Parathyroid adenoma (tissue), 2 donors: ENCODE results near the gene C19orf12.
A peak's percentile ranks its signal among the peaks of the same experiment; 100 is the strongest.
"Not testable (repeated sequence)": the region's sequence is repeated elsewhere in the genome, so short reads cannot be mapped to it uniquely, and the experiment has no call there.

Experiments used
- H2AFZ ChIP-seq: fragments of 300-600 bp; sonication (generic); one replicate; pipeline ENCODE4 v1.7.0; 2017; ENCODE audit warnings: antibody characterized with exemption, mild to moderate bottlenecking
- H3K27ac ChIP-seq: fragments of 300-600 bp; sonication (generic); one replicate; pipeline ENCODE4 v1.7.0; 2017
- H3K27me3 ChIP-seq: fragments of 300-600 bp; sonication (generic); one replicate; pipeline ENCODE4 v1.7.0; 2017; ENCODE audit warnings: low read length; ENCODE audit not compliant: control insufficient read depth, insufficient read depth
- H3K36me3 ChIP-seq: fragments of 300-600 bp; sonication (generic); one replicate; pipeline ENCODE4 v1.7.0; 2017; ENCODE audit warnings: low read length; ENCODE audit not compliant: control insufficient read depth, insufficient read depth
- H3K4me1 ChIP-seq: fragments of 300-600 bp; sonication (generic); one replicate; pipeline ENCODE4 v1.7.0; 2017; ENCODE audit warnings: control low read depth
- H3K4me2 ChIP-seq: fragments of 300-600 bp; sonication (generic); one replicate; pipeline ENCODE4 v1.7.0; 2017; ENCODE audit warnings: low read length
- H3K4me3 ChIP-seq: fragments of 300-600 bp; sonication (generic); one replicate; pipeline ENCODE4 v1.7.0; 2017; ENCODE audit warnings: low read depth, low read length
- H3K79me2 ChIP-seq: fragments of 300-600 bp; sonication (generic); one replicate; pipeline ENCODE4 v1.7.0; 2017; ENCODE audit warnings: control low read depth
- H3K9ac ChIP-seq: fragments of 300-600 bp; sonication (generic); one replicate; pipeline ENCODE4 v1.7.0; 2017; ENCODE audit warnings: mild to moderate bottlenecking
- H3K9me3 ChIP-seq: fragments of 300-600 bp; sonication (generic); one replicate; pipeline ENCODE4 v1.7.0; 2017; ENCODE audit warnings: low read length; ENCODE audit not compliant: control insufficient read depth
- TF ChIP-seq, protein P1 (sequence below): fragments of 300-600 bp; sonication (generic); IDR thresholded peaks from one replicate; pipeline ENCODE4 v1.7.0; 2017; ENCODE audit warnings: antibody characterized with exemption, mild to moderate bottlenecking
- donor health status: primary hyperparathyroidism.

The C19orf12 gene

DNA sequence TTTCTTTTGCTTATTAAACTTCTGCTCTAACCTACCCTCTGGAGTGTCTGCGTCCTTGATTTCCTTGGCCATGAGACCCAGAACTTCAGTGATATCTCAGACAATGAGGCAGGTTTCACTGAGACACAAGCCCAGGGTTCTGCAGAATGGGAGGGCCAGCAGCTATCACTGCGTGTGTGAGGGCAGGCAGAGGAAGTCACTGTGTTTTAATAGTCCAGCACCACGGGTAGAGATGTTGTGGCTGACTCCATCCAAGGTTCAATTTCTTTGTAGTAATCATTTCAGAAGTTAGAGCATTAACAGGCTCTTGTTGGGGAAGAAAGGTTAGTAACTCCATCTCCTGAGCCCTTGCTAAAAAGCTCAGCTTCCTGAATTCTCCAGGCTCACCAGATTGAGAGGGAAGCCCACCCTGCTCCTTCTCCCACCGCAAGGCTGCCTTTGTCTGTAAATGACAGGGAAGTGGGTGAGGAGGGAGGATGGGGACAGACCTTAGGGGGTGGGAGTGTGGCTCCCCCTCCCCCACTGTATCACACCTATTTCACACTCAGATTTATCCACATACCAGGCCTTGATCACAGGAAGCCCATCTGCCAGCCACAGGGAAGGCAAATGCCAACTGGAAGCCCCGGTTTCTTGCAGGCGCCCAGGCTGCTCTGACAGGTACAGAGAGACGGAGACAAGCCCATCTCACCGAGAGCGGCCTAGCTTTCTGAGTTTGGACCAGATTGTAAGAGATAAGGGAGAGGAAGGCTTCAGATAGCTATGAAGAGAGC lies 2.1 kb downstream of the C19orf12 start:
- TF ChIP-seq, protein P1, sequence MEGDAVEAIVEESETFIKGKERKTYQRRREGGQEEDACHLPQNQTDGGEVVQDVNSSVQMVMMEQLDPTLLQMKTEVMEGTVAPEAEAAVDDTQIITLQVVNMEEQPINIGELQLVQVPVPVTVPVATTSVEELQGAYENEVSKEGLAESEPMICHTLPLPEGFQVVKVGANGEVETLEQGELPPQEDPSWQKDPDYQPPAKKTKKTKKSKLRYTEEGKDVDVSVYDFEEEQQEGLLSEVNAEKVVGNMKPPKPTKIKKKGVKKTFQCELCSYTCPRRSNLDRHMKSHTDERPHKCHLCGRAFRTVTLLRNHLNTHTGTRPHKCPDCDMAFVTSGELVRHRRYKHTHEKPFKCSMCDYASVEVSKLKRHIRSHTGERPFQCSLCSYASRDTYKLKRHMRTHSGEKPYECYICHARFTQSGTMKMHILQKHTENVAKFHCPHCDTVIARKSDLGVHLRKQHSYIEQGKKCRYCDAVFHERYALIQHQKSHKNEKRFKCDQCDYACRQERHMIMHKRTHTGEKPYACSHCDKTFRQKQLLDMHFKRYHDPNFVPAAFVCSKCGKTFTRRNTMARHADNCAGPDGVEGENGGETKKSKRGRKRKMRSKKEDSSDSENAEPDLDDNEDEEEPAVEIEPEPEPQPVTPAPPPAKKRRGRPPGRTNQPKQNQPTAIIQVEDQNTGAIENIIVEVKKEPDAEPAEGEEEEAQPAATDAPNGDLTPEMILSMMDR: no peak
- no peak overlapping the region for H3K4me3 ChIP-seq
- no peaks in the 10 kb centered on the region for H3K36me3 ChIP-seq
- no peak overlapping the region for H3K9ac ChIP-seq
- H3K79me2 ChIP-seq: peaks cover 13% of the 10 kb centered on the region
- peak overlapping the region; percentile 5 for H3K4me2 ChIP-seq
- H3K27me3 ChIP-seq: no peaks in the 10 kb centered on the region
- no peak overlapping the region for H2AFZ ChIP-seq
- peaks cover 18% of the 10 kb centered on the region for H3K4me1 ChIP-seq
- H3K9me3 ChIP-seq: no peaks in the 10 kb centered on the region
- H3K27ac ChIP-seq: peak overlapping the region; percentile 65

DNA sequence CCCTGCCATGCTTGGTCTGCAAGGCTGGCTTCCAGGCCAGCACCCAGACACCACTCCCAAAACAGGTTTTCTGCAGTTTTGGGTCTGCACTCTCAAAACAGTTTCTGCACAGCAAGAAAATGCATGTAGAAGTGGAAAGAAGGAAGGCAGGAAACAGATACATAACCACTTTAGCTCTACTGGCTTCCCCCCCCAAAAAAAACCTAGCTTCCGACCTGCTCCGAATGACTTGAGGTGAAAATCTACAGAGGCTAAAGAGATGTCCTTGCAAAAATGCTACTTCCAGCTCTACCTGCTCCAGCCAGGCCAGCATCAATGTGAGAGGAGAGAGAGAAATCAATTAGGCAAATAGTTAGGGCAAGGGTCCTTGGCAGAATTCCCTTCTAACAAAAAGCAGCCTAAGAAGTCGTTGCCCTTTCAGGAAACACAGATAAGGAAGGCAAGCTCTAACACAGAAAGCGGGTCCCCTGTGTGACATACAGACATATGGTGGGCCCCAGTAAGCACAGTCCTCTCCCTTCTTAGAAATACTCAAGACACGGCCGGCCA lies 3.4 kb downstream of the C19orf12 start:
- H3K4me2 ChIP-seq: no peak overlapping the region
- H3K27me3 ChIP-seq: no peaks in the 10 kb centered on the region
- H3K4me1 ChIP-seq: peaks cover 18% of the 10 kb centered on the region
- H2AFZ ChIP-seq: no peak overlapping the region
- H3K79me2 ChIP-seq: peaks cover 13% of the 10 kb centered on the region
- no peak overlapping the region for H3K27ac ChIP-seq
- H3K36me3 ChIP-seq: no peaks in the 10 kb centered on the region
- no peak overlapping the region for H3K9ac ChIP-seq
- TF ChIP-seq, protein P1: no peak
- H3K9me3 ChIP-seq: no peaks in the 10 kb centered on the region
- no peak overlapping the region for H3K4me3 ChIP-seq

DNA sequence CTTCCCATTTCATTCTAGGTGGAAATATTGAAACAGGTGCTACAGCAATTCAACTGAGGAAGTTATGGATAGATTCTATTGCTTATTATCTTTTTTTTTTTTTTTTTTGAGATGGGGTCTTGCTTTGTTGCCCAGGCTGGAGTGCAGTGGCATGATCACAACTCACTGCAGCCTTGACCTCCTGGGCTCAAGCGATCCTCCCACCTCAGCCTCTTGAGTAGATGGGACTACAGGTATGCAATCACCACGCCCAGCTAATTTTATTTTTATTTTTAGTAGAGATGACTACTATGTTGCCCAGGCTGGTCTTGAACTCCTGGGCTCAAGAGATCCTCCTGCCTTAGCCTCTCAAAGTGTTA lies 5.6 kb downstream of the C19orf12 start:
- H3K4me1 ChIP-seq: peaks cover 11% of the 10 kb centered on the region
- H3K4me2 ChIP-seq, H3K4me3 ChIP-seq, H3K36me3 ChIP-seq, H3K79me2 ChIP-seq, H2AFZ ChIP-seq, H3K9ac ChIP-seq, H3K27me3 ChIP-seq, H3K9me3 ChIP-seq, H3K27ac ChIP-seq: not testable (repeated sequence)

DNA sequence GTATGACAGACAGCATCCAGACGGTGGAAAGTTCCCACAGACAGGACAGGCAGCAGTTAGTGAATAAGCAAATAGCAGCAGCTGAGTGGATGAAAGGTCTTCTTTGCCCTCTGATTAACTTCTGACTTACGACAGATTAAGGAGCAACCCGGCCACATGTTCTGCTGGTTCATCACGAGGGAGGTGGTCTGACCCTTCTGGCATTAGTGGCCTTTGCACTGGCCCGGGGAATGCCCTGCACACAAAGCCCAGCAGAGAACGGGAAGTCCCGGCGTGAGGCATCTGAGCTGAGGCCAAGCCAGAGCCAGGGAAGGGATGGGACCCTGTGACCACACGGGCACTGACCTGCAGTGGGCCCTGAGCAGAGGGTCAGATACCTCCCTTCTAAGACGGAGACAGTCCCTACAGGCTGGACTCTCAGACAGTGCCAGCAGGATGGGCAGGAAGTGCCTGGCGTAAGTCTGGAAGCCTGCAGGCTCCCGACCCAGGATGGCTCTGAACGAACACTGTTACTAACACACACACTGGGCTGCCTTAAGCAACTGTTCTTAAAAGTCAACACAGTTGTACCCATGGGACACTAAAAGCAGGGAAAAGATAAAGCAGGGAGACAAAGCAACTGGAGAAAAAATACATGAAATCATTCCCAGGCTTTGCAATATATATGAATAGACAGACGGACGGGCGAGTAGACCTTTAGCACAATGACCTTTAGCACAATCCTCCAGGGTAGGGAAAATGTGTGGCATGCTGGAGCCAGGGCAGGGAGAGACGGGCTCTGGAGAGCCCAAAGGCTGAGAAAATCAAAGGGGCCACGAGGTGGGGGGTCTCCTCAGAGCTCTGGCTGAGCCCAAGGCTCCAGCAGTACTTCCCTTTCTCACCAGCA lies 6.3 kb downstream of the C19orf12 start:
- Histone ChIP-seq H3K4me3 (no peak overlapping the region), H3K9ac (no peak overlapping the region), H3K9me3 (no peaks in the 10 kb centered on the region), H3K79me2 (peaks cover 3% of the 10 kb centered on the region), H3K36me3 (no peaks in the 10 kb centered on the region), H3K27ac (no peak overlapping the region), H3K4me2 (no peak overlapping the region), H3K27me3 (no peaks in the 10 kb centered on the region), H2AFZ (no peak overlapping the region), H3K4me1 (peaks cover 6% of the 10 kb centered on the region)
- TF ChIP-seq, protein P1: no peak

DNA sequence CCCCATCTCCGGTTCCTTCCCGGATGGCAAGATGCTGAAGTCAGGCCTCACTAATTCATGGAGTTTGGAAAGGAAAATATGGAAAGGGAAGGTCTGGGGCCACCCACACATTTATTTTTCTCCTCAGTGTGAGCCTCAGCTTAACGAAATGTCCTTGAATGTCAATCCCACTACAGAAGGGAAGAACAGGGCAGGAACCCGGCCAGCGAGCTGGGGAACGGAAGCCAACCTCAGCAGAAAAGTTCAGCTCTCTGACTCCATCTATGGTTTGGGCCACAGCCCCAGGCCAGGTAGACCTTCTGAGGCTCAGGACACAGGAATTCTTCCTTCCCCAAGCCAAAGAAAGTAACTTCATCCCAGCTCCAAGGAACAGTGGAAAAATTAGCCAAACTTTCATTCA lies 8.4 kb downstream of the C19orf12 start:
- no peak overlapping the region for H2AFZ ChIP-seq

More for the DNA sequence above, 8.4 kb downstream of the C19orf12 start:
- H3K36me3 ChIP-seq: no peaks in the 10 kb centered on the region
- TF ChIP-seq, protein P1: no peak
- no peak overlapping the region for H3K9ac ChIP-seq
- no peaks in the 10 kb centered on the region for H3K4me1 ChIP-seq
- H3K4me2 ChIP-seq: no peak overlapping the region
- H3K79me2 ChIP-seq: peaks cover 3% of the 10 kb centered on the region
- no peak overlapping the region for H3K4me3 ChIP-seq
- no peaks in the 10 kb centered on the region for H3K9me3 ChIP-seq
- H3K27me3 ChIP-seq: no peaks in the 10 kb centered on the region
- H3K27ac ChIP-seq: no peak overlapping the region
